HPDE6-E6E7 (cell line): ENCODE results near the gene TGFBR3.

Source experiments
- DNase-seq: peaks from one replicate; pipeline ENCODE4 v3.0.0; 2011; ENCODE audit warnings: missing footprints; ENCODE audit errors: extremely low spot score

TGFBR3 gene

DNA sequence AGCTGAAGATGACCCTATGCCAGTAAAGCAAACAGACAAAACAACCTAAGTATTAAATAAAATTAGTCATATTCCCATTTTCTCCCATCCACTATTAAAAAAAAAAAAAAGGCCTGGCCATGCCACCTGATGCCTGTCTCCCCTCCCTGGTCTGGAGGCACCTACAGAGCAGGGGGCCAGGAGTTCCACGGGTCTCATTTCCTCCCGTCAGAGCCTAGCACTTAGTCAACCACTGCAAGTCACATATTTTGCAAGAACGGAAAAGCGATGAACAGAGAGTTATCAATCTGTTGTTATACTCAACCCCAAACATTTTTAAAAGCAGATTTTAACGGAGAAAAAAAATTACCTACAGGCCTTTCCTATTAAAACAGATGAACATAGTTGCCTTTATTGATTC is 59.3 kb downstream of the TGFBR3 start:
- DNase-seq: no peak

DNA sequence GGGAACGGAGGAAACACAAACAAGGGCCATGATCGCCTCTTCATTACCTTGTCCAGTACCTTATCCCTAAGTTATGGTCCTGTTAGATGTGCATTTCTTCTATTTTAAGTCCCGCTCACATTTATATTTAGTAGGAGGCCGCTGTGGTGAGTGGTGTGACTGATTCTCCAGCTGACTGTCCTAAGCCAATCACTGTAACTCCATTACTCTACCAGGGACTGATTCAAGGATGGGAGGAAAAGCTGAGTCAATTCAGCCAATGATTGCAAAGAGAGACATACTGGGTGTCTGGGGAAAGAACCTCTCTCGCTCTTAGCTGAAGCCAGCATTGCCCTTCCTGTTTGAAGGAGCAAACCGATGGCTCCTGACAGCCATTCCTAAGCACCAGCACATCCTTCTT is 59.7 kb downstream of the TGFBR3 start:
- no peak for DNase-seq

GRCh38 chr1:91821126-91821868 is 64.7 kb downstream of the TGFBR3 start:
- no peak for DNase-seq

DNA sequence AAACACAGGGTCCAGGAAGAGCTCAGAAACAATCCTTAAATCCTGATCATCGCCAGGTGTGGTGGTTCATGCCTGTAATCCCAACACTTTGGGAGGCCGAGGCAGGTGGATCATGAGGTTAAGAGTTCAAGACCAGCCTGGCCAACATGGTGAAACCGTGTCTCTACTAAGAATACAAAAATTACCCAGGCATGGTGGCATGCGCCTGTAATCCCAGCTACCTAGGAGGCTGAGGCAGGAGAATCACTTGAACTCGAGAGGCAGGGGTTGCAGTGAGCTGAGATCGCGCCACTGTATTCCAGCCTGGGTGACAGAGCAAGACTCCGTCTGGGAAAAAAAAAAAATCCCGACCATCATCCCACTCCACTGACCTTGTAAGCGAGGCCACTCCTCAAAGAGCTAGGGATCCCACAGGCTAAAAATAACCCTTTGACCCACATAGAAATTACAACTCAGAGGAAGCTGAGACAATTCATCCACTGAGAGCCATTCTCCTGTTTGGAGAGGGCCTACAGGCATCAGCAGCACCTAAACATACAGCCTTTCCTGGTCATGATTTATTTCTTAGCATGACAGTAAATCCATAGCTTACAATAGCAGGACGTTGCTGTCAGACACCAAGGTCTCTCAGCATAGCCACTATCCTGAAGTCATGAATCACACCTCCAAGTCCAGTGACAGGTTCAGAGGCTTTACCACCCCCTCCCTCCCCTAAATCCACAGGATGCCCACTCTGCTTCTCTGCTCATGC is 66.7 kb downstream of the TGFBR3 start:
- no peak for DNase-seq

DNA sequence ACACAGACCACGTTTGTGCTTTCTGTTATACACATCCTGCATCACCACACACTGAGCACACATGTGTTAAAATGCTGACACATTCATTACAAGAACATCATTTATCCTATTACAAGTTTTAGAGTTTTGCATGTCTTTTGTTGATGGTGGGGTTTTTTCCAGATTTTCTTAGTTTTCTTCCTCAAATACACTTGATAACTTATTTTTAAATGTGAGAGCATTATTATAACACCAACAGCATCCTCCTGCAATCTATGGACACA is 67.3 kb downstream of the TGFBR3 start:
- DNase-seq: no peak

- no peak for DNase-seq
Measured at GRCh38 chr1:91817211-91817905, 68.6 kb downstream of the TGFBR3 start.

- DNase-seq: no peak
Measured at GRCh38 chr1:91816031-91816430, 69.9 kb downstream of the TGFBR3 start.

DNA sequence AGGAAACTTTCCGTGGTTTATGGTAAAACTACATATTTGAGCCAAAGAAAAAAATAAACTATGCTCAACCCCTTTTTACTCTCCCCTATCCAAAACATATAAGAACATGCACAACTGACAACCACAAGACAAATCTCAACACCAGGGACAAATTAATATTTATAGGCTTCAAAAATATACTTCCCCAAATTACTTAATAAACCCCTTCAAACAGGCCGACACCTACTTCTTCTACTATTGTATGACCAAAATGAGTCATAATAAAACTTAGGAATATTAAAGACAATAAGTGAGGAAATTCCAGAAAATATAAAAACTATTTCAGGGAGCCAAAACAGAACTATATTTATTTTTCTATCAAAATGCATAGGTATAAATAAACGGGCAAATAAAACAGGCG is 71.5 kb downstream of the TGFBR3 start:
- no peak for DNase-seq

- no peak for DNase-seq
Measured at GRCh38 chr1:91813813-91814212, 72.1 kb downstream of the TGFBR3 start.

GRCh38 chr1:91811363-91812025 is 74.5 kb downstream of the TGFBR3 start:
- no peak for DNase-seq

DNA sequence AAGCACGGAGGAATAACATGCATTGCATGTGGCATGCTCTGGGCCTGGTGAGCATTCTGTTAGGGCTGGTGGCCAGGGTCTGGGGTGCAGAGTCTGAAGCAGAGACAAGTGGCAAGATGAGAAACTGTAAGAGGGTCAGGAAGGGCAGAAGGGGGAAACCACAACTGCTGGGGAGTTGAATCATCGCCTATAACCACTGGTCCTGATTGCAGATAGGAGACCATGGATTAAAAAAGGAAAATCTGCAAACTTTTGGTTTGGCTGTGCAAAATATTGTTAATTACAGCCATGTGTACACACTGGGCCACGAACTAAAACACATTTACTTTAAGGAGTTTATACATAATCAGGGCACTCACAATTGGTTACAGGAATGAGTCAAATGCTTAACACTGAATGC is 76.6 kb downstream of the TGFBR3 start:
- DNase-seq: no peak

DNA sequence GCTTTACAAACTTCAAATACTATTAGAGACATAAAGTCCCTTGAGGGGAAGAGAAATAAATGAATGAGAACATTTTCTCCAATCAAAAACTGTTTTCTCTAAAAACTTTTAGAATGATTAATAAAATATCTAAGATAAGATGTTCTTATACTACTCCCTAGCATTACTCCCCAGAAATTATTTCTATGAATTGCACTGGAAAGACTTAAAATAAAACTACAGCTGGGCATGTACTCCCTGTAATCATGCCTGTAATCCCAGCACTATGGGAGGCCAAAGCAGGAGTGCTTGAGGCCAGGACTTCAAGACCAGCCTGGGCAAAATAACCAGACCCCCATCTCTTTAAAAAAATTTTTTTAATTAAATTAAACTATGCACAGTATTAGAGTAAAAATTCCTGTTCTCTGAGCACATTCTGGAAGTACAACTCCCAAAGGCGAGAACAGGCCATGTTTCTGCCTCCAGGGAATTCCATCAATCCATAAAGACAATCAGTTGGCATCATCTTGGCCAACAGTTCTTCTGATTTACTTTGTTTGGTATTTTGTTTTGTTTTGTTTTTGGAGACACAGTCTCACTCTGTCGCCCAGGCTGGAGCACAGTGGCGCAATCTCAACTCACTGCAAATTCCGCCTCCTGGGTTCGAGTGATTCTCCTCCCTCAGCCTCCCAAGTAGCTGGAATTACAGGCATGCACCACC is 77.9 kb downstream of the TGFBR3 start:
- DNase-seq: no peak

GRCh38 chr1:91806769-91807700 is 78.9 kb downstream of the TGFBR3 start:
- no peak for DNase-seq

- no peak for DNase-seq
Measured at GRCh38 chr1:91806181-91806768, 79.7 kb downstream of the TGFBR3 start.

GRCh38 chr1:91805311-91805801 is 80.6 kb downstream of the TGFBR3 start:
- no peak for DNase-seq

- peak; percentile 73 for DNase-seq
Measured at GRCh38 chr1:91804546-91805023, 81.4 kb downstream of the TGFBR3 start.

- peak; percentile 53 for DNase-seq
Measured at GRCh38 chr1:91803847-91804545, 82.0 kb downstream of the TGFBR3 start.

GRCh38 chr1:91803123-91803522 is 82.8 kb downstream of the TGFBR3 start:
- no peak for DNase-seq

DNA sequence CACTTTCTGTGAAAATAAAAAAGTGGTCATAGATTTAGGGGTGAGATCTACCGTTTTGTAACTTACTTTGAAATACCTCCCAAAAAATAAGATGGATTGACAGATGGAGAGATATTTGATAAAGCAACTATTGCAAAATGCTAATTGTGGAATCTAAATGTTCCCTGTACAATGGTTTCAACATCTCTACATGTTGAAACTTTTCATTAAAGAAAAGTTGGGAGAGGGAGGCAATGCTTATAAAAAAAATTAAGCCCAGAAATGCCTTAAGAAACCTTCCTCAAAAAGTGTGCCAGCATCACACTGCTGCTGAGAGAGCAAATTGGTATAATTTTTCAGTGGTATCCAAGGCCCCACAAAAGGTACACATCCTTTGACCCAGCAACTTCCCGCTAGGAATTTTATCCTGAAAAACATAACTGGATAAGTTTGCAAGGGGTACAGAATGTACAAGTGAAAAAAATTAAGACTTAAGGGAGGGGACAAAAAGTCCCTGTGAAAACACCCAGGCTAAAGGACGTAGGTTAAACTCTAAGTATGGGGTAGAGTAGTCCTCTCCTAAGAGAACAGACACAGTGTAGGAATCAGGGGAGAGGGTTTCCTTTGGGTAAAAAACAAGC is 84.3 kb downstream of the TGFBR3 start:
- DNase-seq: no peak
